Central memory CD8-positive, alpha-beta T cell (primary cell): ENCODE measurements around the gene COL5A2.

Experiments
- ATAC-seq: fragments of 150-1000 bp; cut with Tn5 transposase; replicated peaks from 2 replicates; pipeline ENCODE4 v1.10.0; 2022; ENCODE audit warnings: mild to moderate bottlenecking, moderate FRiP score, moderate number of reproducible peaks; ENCODE audit not compliant: poor library complexity, severe bottlenecking; ENCODE audit errors: extremely low read depth
- DNase-seq, 2 donors: peaks; one replicate each; pipeline ENCODE4 v3.0.0; 2021; ENCODE audit warnings: low spot score in 2 of 2
- H3K27ac Mint-ChIP-seq: one replicate; pipeline ENCODE4 v1.8.0; 2022; ENCODE audit warnings: low read depth, mild to moderate bottlenecking, moderate library complexity, mixed read lengths
- H3K27me3 Mint-ChIP-seq: one replicate; pipeline ENCODE4 v1.8.0; 2022; ENCODE audit warnings: mixed read lengths
- H3K36me3 Mint-ChIP-seq: one replicate; pipeline ENCODE4 v1.8.0; 2022; ENCODE audit warnings: mild to moderate bottlenecking, moderate library complexity, mixed read lengths; ENCODE audit not compliant: insufficient read depth
- H3K4me1 Mint-ChIP-seq: one replicate; pipeline ENCODE4 v1.8.0; 2022; ENCODE audit warnings: mixed read lengths
- H3K4me3 Mint-ChIP-seq: one replicate; pipeline ENCODE4 v1.8.0; 2022; ENCODE audit warnings: mild to moderate bottlenecking, moderate library complexity, mixed read lengths
- H3K9me3 Mint-ChIP-seq: one replicate; pipeline ENCODE4 v1.8.0; 2022; ENCODE audit warnings: mixed read lengths

COL5A2 gene

GRCh38 chr2:189155795-189156194 is 23.8 kb downstream of the COL5A2 start:
- Mint-ChIP-seq H3K4me3 (no peak overlapping the region), H3K36me3 (no peaks in the 10 kb centered on the region), H3K9me3 (no peaks in the 10 kb centered on the region), H3K4me1 (no peaks in the 10 kb centered on the region), H3K27me3 (no peaks in the 10 kb centered on the region), H3K27ac (no peak overlapping the region)
- ATAC-seq (no peak), DNase-seq (no peak)

GRCh38 chr2:189153619-189154018 is 25.9 kb downstream of the COL5A2 start:
- no peak overlapping the region for H3K27ac Mint-ChIP-seq
- H3K4me1 Mint-ChIP-seq, result no peaks in the 10 kb centered on the region
- H3K36me3 Mint-ChIP-seq, result no peaks in the 10 kb centered on the region
- ATAC-seq, result no peak
- no peaks in the 10 kb centered on the region for H3K27me3 Mint-ChIP-seq
- no peaks in the 10 kb centered on the region for H3K9me3 Mint-ChIP-seq
- no peak overlapping the region for H3K4me3 Mint-ChIP-seq
- DNase-seq, result no peak

- H3K27ac Mint-ChIP-seq, result no peak overlapping the region
- H3K9me3 Mint-ChIP-seq, result no peaks in the 10 kb centered on the region
- no peak for ATAC-seq
- H3K27me3 Mint-ChIP-seq, result no peaks in the 10 kb centered on the region
- DNase-seq, result no peak
- H3K4me3 Mint-ChIP-seq, result no peak overlapping the region
- H3K36me3 Mint-ChIP-seq, result no peaks in the 10 kb centered on the region
- no peaks in the 10 kb centered on the region for H3K4me1 Mint-ChIP-seq
Measured at GRCh38 chr2:189152483-189152882, 27.1 kb downstream of the COL5A2 start.

- no peaks in the 10 kb centered on the region for H3K4me1 Mint-ChIP-seq
- H3K27ac Mint-ChIP-seq, result no peak overlapping the region
- H3K4me3 Mint-ChIP-seq, result no peak overlapping the region
- H3K9me3 Mint-ChIP-seq, result no peaks in the 10 kb centered on the region
- no peak for ATAC-seq
- no peaks in the 10 kb centered on the region for H3K27me3 Mint-ChIP-seq
- no peak for DNase-seq
- H3K36me3 Mint-ChIP-seq, result no peaks in the 10 kb centered on the region
Measured at GRCh38 chr2:189151906-189152305, 27.7 kb downstream of the COL5A2 start.

GRCh38 chr2:189150033-189150432 is 29.5 kb downstream of the COL5A2 start:
- Mint-ChIP-seq H3K36me3 (no peaks in the 10 kb centered on the region), H3K9me3 (no peaks in the 10 kb centered on the region), H3K27me3 (no peaks in the 10 kb centered on the region), H3K4me1 (no peaks in the 10 kb centered on the region), H3K4me3 (no peak overlapping the region), H3K27ac (no peak overlapping the region)
- ATAC-seq (no peak), DNase-seq (no peak)

GRCh38 chr2:189147989-189148388 is 31.6 kb downstream of the COL5A2 start:
- no peak overlapping the region for H3K27ac Mint-ChIP-seq
- no peaks in the 10 kb centered on the region for H3K4me1 Mint-ChIP-seq
- no peaks in the 10 kb centered on the region for H3K36me3 Mint-ChIP-seq
- no peak for DNase-seq
- no peaks in the 10 kb centered on the region for H3K27me3 Mint-ChIP-seq
- no peaks in the 10 kb centered on the region for H3K9me3 Mint-ChIP-seq
- H3K4me3 Mint-ChIP-seq, result no peak overlapping the region
- no peak for ATAC-seq

- Mint-ChIP-seq H3K4me1 (no peaks in the 10 kb centered on the region), H3K27me3 (no peaks in the 10 kb centered on the region), H3K27ac (no peak overlapping the region), H3K36me3 (no peaks in the 10 kb centered on the region), H3K9me3 (no peaks in the 10 kb centered on the region), H3K4me3 (no peak overlapping the region)
- ATAC-seq, result no peak
- DNase-seq, result no peak
Measured at GRCh38 chr2:189147361-189147760, 32.2 kb downstream of the COL5A2 start.

- DNase-seq (no peak), ATAC-seq (no peak)
- Mint-ChIP-seq H3K4me1 (no peaks in the 10 kb centered on the region), H3K36me3 (no peaks in the 10 kb centered on the region), H3K27me3 (no peaks in the 10 kb centered on the region), H3K4me3 (no peak overlapping the region), H3K27ac (no peak overlapping the region), H3K9me3 (no peaks in the 10 kb centered on the region)
Measured at GRCh38 chr2:189146553-189146952, 33.0 kb downstream of the COL5A2 start.

GRCh38 chr2:189144700-189145211 is 34.8 kb downstream of the COL5A2 start:
- Mint-ChIP-seq H3K27me3 (no peaks in the 10 kb centered on the region), H3K9me3 (no peaks in the 10 kb centered on the region), H3K27ac (no peak overlapping the region), H3K36me3 (no peaks in the 10 kb centered on the region), H3K4me1 (no peaks in the 10 kb centered on the region), H3K4me3 (no peak overlapping the region)
- ATAC-seq (no peak), DNase-seq (no peak)

- ATAC-seq (no peak), DNase-seq (no peak)
- Mint-ChIP-seq H3K9me3 (no peaks in the 10 kb centered on the region), H3K36me3 (no peaks in the 10 kb centered on the region), H3K27me3 (no peaks in the 10 kb centered on the region), H3K4me3 (no peak overlapping the region), H3K27ac (no peak overlapping the region), H3K4me1 (no peaks in the 10 kb centered on the region)
Measured at GRCh38 chr2:189143925-189144324, 35.6 kb downstream of the COL5A2 start.

GRCh38 chr2:189142893-189143759 is 36.4 kb downstream of the COL5A2 start:
- ATAC-seq (peak; percentile 72), DNase-seq (no peak)
- H3K36me3 Mint-ChIP-seq, result no peaks in the 10 kb centered on the region
- no peaks in the 10 kb centered on the region for H3K4me1 Mint-ChIP-seq
- H3K27me3 Mint-ChIP-seq, result no peaks in the 10 kb centered on the region
- no peak overlapping the region for H3K4me3 Mint-ChIP-seq
- H3K9me3 Mint-ChIP-seq, result no peaks in the 10 kb centered on the region
- H3K27ac Mint-ChIP-seq, result no peak overlapping the region

- ATAC-seq (no peak), DNase-seq (no peak)
- Mint-ChIP-seq H3K27ac (no peak overlapping the region), H3K36me3 (no peaks in the 10 kb centered on the region), H3K4me3 (no peak overlapping the region), H3K4me1 (no peaks in the 10 kb centered on the region), H3K27me3 (no peaks in the 10 kb centered on the region), H3K9me3 (no peaks in the 10 kb centered on the region)
Measured at GRCh38 chr2:189138800-189139199, 40.8 kb downstream of the COL5A2 start.

GRCh38 chr2:189137519-189137918 is 42.0 kb downstream of the COL5A2 start:
- Mint-ChIP-seq H3K4me1 (no peaks in the 10 kb centered on the region), H3K27me3 (no peaks in the 10 kb centered on the region), H3K36me3 (no peaks in the 10 kb centered on the region), H3K4me3 (no peak overlapping the region), H3K27ac (no peak overlapping the region), H3K9me3 (no peaks in the 10 kb centered on the region)
- DNase-seq, result no peak
- no peak for ATAC-seq
